ENCODE results near the gene RANGRF. TPM values are rescaled to one million over a fixed set of nuclear protein-coding genes. Genes with fewer than 3 reads are reported as not detected.
"Not testable (repeated sequence)": the region's sequence is repeated elsewhere in the genome, so short reads cannot be mapped to it uniquely, and the experiment has no call there.

RANGRF gene
- total RNA-seq, result 24.9 TPM
- long read RNA-seq, transcript RANGRF-202 (4 exons, 1,074 nt), result minor isoform, 13 of 54 reads
- long read RNA-seq, transcript RANGRF-201 (5 exons, 1,009 nt), result major isoform, 25 of 54 reads
- long read RNA-seq, partial matches to known transcripts, result 11 of 54 reads
- long read RNA-seq, other reads (novel, unspliced or antisense), result 3 of 54 reads

GRCh38 chr17:8288336-8289102 lies at the start of gene RANGRF:
Gene RANGRF, plus strand, starts transcription at chr17:8288670. Its CDS starts 119 bp downstream, at chr17:8288789.
- intact Hi-C loops (cut with micrococcal nuclease), result no loop called here
- ATAC-seq (peak; percentile 95), DNase-seq (peak; percentile 93)

- DNase-seq (no peak), ATAC-seq (no peak)
- intact Hi-C loops (cut with micrococcal nuclease), result no loop called here
Measured at GRCh38 chr17:8243827-8244226, 44.6 kb upstream of the RANGRF start.

GRCh38 chr17:8244768-8245167 lies 43.7 kb upstream of the RANGRF start:
- intact Hi-C loops (cut with micrococcal nuclease), result no loop called here
- no peak for ATAC-seq
- no peak for DNase-seq

- intact Hi-C loops (cut with micrococcal nuclease), result no loop called here
- peak; percentile 98 for DNase-seq
- peak; percentile 82 for ATAC-seq
Measured at GRCh38 chr17:8248751-8249607, 39.5 kb upstream of the RANGRF start, which contains the start of gene PFAS. Gene PFAS, plus strand, starts transcription at chr17:8249289. Its CDS starts 4,649 bp downstream, at chr17:8253938.

- intact Hi-C loops (cut with micrococcal nuclease), result no loop called here
- ATAC-seq (no peak), DNase-seq (no peak)
Measured at GRCh38 chr17:8249621-8250500, 38.6 kb upstream of the RANGRF start.

GRCh38 chr17:8251411-8251810 lies 37.1 kb upstream of the RANGRF start:
- ATAC-seq; intact Hi-C loops (cut with micrococcal nuclease); DNase-seq: not testable (repeated sequence)

- DNase-seq, result no peak
- no peak for ATAC-seq
- intact Hi-C loops (cut with micrococcal nuclease), result no loop called here
Measured at GRCh38 chr17:8253801-8254200, 34.7 kb upstream of the RANGRF start.

GRCh38 chr17:8254881-8255280 lies 33.6 kb upstream of the RANGRF start:
- intact Hi-C loops (cut with micrococcal nuclease), result no loop called here
- DNase-seq (no peak), ATAC-seq (no peak)

- DNase-seq, result no peak
- ATAC-seq, result no peak
- intact Hi-C loops (cut with micrococcal nuclease), result no loop called here
Measured at GRCh38 chr17:8255499-8255898, 33.0 kb upstream of the RANGRF start.

GRCh38 chr17:8256291-8256690 lies 32.2 kb upstream of the RANGRF start:
- no peak for DNase-seq
- ATAC-seq, result no peak
- intact Hi-C loops (cut with micrococcal nuclease), result no loop called here

- DNase-seq (no peak), ATAC-seq (no peak)
- intact Hi-C loops (cut with micrococcal nuclease), result no loop called here
Measured at GRCh38 chr17:8256691-8257090, 31.8 kb upstream of the RANGRF start.

GRCh38 chr17:8257801-8258200 lies 30.7 kb upstream of the RANGRF start:
- intact Hi-C loops (cut with micrococcal nuclease), result no loop called here
- DNase-seq (no peak), ATAC-seq (no peak)

- ATAC-seq, result no peak
- no peak for DNase-seq
- intact Hi-C loops (cut with micrococcal nuclease), result no loop called here
Measured at GRCh38 chr17:8264320-8264719, 24.1 kb upstream of the RANGRF start.

GRCh38 chr17:8264836-8265542 lies 23.5 kb upstream of the RANGRF start:
- intact Hi-C loops (cut with micrococcal nuclease), result no loop called here
- DNase-seq (no peak), ATAC-seq (no peak)

- ATAC-seq, result no peak
- intact Hi-C loops (cut with micrococcal nuclease), result no loop called here
- DNase-seq, result no peak
Measured at GRCh38 chr17:8266648-8267479, 21.6 kb upstream of the RANGRF start.

GRCh38 chr17:8267480-8268147 lies 20.9 kb upstream of the RANGRF start:
- DNase-seq (no peak), ATAC-seq (no peak)
- intact Hi-C loops (cut with micrococcal nuclease), result no loop called here

Measured in left ventricle myocardium superior (tissue), 1 donor.